HG03460 (cell line): Measurements from ENCODE around the gene C19orf67.

ENCODE experiments used
- ATAC-seq: cut with Tn5 transposase; IDR thresholded peaks from one replicate; pipeline ENCODE4 v1.9.1; 2021; ENCODE audit not compliant: unreplicated experiment

C19orf67 gene

GRCh38 chr19:14031719-14032480, 53.7 kb downstream of the C19orf67 start, which contains the start of gene IL27RA:
TSS of gene IL27RA (plus strand) at chr19:14031762. CDS start at chr19:14031873, 111 bp downstream.
- ATAC-seq: peak; percentile 54
